RWPE1 (cell line): ENCODE results near the gene DAGLB.

Experiments used
- CTCF ChIA-PET: fragments of 350-600 bp; sonication (Branson Sonifier 250); formaldehyde crosslinking; extraction: SDS; loops from one replicate; lab custom pipeline; 2021; lab: Yijun Ruan, JAX
- POLR2A ChIA-PET: fragments of 400-600 bp; formaldehyde crosslinking; extraction: SDS; loops from one replicate; lab custom pipeline; 2020; ENCODE audit warnings: antibody characterized with exemption; ENCODE audit not compliant: low non-redundant PET; lab: Yijun Ruan, JAX
- DNase-seq: peaks from one replicate; pipeline ENCODE4 v3.0.0; 2012; ENCODE audit warnings: low spot score
- H3K27ac ChIP-seq: fragments of 450-650 bp; 2 replicates; pipeline ENCODE4 v1.5.1; 2017
- CTCF ChIP-seq: fragments of 450-650 bp; conservative IDR thresholded peaks from 2 replicates; pipeline ENCODE4 v1.5.1; 2017; ENCODE audit warnings: low read depth, mild to moderate bottlenecking

DAGLB gene

GRCh38 chr7:6489612-6490011, 41.9 kb upstream of the DAGLB start:
- no peak for TF ChIP-seq CTCF
- no peak overlapping the region for H3K27ac ChIP-seq
- no peak for DNase-seq
- ChIA-PET CTCF (no interaction called here), POLR2A (no interaction called here)

- no peak overlapping the region for H3K27ac ChIP-seq
- TF ChIP-seq CTCF = no peak
- POLR2A ChIA-PET = no interaction called here
- no peak for DNase-seq
- CTCF ChIA-PET = interaction anchor here (0.6 to 0.7 kb wide), 2 partner anchors 29 to 673 kb away, joined by 3 read pairs; no protein-coding TSS in a partner anchor
These were observed 39.4 kb upstream of the DAGLB start for GRCh38 chr7:6487184-6487545.

GRCh38 chr7:6486438-6487183, 38.9 kb upstream of the DAGLB start:
- ChIA-PET POLR2A (no interaction called here), CTCF (interaction anchor here (0.6 to 0.7 kb wide), 2 partner anchors 28 to 672 kb away, joined by 3 read pairs; no protein-coding TSS in a partner anchor)
- TF ChIP-seq CTCF = no peak
- DNase-seq = no peak
- no peak overlapping the region for H3K27ac ChIP-seq

- peak overlapping the region; percentile 86 for H3K27ac ChIP-seq
- TF ChIP-seq CTCF = no peak
- POLR2A ChIA-PET = no interaction called here
- DNase-seq = no peak
- CTCF ChIA-PET = no interaction called here
These were observed 35.0 kb upstream of the DAGLB start for GRCh38 chr7:6482743-6483119.

GRCh38 chr7:6482307-6482706, 34.6 kb upstream of the DAGLB start:
- no peak for TF ChIP-seq CTCF
- ChIA-PET CTCF (interaction anchor here (0.6 kb wide), 1 partner anchor 54 kb away, joined by 3 read pairs; no protein-coding TSS in a partner anchor), POLR2A (no interaction called here)
- no peak for DNase-seq
- no peak overlapping the region for H3K27ac ChIP-seq

GRCh38 chr7:6481445-6481844, 33.7 kb upstream of the DAGLB start:
- no peak overlapping the region; the same call in 1 of the 2 replicates for H3K27ac ChIP-seq
- DNase-seq = no peak
- ChIA-PET POLR2A (no interaction called here), CTCF (no interaction called here)
- TF ChIP-seq CTCF = no peak
